Fibroblast of lung (primary cell): ENCODE data around the gene PALLD.

Experiments
- EZH2 ChIP-seq: IDR thresholded peaks from 2 replicates; pipeline ENCODE4 v1.5.1; 2012; ENCODE audit warnings: low read length, control low read depth, mild to moderate bottlenecking; ENCODE audit errors: missing control alignments
- TF ChIP-seq, protein P1 (sequence below), 2 donors: IDR thresholded peaks in 1 of 2; conservative IDR thresholded peaks in 1 of 2; 1 replicate in 1 of 2; 2 replicates in 1 of 2; pipeline ENCODE4 v1.5.1; 2011 to 2012; ENCODE audit warnings: low read length in 2 of 2, control low read depth in 1 of 2, inconsistent platforms in 1 of 2, low read depth in 1 of 2, mild to moderate bottlenecking in 1 of 2

- TF ChIP-seq, protein P1, sequence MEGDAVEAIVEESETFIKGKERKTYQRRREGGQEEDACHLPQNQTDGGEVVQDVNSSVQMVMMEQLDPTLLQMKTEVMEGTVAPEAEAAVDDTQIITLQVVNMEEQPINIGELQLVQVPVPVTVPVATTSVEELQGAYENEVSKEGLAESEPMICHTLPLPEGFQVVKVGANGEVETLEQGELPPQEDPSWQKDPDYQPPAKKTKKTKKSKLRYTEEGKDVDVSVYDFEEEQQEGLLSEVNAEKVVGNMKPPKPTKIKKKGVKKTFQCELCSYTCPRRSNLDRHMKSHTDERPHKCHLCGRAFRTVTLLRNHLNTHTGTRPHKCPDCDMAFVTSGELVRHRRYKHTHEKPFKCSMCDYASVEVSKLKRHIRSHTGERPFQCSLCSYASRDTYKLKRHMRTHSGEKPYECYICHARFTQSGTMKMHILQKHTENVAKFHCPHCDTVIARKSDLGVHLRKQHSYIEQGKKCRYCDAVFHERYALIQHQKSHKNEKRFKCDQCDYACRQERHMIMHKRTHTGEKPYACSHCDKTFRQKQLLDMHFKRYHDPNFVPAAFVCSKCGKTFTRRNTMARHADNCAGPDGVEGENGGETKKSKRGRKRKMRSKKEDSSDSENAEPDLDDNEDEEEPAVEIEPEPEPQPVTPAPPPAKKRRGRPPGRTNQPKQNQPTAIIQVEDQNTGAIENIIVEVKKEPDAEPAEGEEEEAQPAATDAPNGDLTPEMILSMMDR (conservative IDR thresholded peaks at IDR 0.05 in 1 of 2, IDR thresholded peaks at IDR 0.05 in 1 of 2; ENCODE audit: low read depth in 1 of 2, low read length in 2 of 2), result no peak
- no peak for TF ChIP-seq EZH2
Observed at GRCh38 chr4:168866635-168867034, 369.8 kb downstream of the PALLD start.
